GM21515 (cell line): ENCODE data around the gene LAMP2.
"Not testable (repeated sequence)": the region's sequence is repeated elsewhere in the genome, so short reads cannot be mapped to it uniquely, and the experiment has no call there.

Experiments
- ATAC-seq: cut with Tn5 transposase; IDR thresholded peaks from one replicate; pipeline ENCODE4 v1.9.1; 2021; ENCODE audit not compliant: unreplicated experiment

Gene LAMP2

DNA sequence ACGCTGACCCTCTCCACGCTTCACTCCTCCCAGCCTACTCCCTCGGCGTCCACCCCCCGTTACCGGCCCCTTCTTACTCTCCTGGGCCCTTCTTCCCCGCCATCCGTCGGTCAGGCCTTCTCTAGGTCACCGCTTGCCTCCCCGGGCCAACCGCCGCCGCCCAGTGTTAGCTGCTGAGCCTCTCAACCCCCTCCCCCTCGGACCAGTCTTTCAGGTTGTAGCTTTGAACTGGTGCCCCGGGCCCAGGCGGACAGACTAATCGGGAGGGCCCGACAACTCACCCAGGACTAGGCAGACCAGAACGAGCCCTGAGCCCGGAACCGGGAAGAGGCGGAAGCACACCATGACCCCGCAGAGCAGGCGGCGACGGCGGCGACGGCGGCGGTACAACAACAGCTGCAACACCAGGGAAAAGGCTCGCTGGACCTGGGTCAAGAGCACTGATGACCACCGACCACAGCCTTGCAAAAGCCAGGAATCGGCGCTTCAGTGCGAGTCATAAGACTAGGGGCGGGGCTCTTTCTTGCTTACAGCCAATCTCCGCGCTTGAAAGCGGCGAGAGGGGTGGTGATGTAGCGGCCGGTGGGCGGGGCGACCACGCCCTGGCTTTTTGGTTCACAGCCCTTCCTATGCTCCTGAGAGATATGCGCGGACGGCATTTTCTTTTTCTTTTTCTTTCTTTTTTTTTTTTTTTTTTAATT, at the start of gene LAMP2:
Gene LAMP2 (minus strand): TSS at position 472 of the 701 bp plus-strand sequence. CDS start 127 bp downstream, at position 345.
- ATAC-seq: peak; percentile 99

DNA sequence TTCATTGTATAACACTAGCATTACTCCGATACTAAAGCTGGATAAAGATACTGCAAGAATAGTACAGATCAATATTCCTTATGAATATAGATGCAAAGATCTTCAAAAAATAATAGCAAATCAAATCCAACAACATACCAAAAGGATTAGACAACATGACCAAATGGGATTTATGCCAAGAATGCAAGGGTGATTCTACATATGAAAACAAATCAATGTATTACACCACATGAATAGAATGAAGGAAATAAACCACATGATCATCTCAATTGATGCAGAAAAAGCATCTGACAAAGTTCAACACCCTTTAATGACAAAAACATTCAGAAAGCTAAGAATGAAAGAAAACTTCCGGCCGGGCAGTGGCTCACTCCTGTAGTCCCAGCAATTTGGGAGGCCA, 48.8 kb upstream of the LAMP2 start:
- ATAC-seq: no peak

DNA sequence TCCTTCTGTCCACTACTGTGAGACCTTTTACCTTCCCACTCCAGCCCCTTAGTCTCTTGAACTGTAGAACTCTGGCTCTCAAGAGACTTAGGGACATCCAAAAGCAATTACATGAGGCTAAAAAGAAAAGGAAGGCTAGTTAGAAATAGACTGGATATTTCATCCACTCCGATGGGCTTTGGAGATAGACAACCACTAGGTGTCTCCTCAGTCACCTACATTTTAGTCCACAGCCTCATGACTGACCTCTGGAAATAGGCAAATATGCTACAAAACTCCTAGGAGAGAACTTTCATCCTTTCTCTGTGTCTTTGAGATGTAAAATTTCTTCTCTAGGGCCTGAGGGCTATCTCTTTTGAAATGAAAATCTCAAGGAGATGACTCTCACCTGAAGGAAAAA, 45.1 kb upstream of the LAMP2 start:
- no peak for ATAC-seq

DNA sequence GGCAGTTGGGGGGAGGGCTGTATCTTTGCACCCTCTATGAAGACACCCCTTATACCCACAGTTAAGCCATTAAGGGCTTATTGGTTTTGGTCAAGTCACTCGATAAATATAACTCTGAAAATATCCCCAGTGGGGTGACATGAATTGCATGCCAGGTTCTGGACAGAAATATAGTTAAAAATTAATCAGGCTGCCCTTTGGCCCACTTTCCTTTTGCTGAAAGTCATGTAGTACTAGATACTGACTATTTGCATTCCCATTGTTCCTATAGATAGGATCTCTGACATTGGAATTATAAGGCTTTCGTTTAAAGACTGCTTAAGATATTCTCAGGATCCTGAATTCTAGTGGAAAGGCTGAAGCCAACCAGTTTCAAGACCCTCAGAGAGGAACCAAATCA, 43.5 kb upstream of the LAMP2 start:
- no peak for ATAC-seq

DNA sequence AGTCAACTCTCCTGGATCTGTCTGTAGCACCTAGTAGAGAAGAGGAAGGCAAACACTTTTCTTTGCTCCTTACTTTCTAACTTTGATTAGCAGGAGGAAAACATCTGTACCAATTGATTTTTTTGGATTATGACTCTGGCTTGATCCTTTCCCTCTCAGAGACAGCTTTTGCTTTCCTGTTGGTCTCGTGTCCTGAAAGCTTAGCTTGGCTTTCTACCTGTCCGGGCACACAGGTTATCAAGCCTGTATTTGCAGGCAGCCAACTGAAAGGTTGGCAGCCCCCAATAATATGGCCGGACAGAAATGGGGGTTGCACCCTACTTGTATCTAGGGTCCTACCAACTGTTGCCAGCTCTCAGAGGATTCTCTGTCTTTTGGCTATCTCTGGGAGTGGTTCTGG, 43.1 kb upstream of the LAMP2 start:
- ATAC-seq: no peak

DNA sequence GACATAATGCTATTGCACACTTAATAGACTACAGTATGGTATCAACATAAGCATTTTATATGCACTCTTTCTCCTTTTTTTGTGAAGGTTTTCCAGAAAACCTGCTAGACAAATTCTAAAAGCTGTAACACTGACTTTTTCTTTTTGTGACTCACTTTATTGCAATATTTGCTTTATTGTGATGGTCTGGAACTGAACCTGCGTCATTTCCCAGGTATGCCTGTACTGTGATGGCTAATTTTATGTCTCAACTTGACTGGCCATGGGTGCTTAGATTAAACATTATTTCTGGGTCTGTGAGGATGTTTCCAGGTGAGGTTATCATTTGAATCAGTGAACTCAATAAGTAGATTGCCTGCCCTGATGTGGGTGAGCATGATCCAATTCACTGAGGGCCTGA, 35.5 kb upstream of the LAMP2 start:
- ATAC-seq: no peak

DNA sequence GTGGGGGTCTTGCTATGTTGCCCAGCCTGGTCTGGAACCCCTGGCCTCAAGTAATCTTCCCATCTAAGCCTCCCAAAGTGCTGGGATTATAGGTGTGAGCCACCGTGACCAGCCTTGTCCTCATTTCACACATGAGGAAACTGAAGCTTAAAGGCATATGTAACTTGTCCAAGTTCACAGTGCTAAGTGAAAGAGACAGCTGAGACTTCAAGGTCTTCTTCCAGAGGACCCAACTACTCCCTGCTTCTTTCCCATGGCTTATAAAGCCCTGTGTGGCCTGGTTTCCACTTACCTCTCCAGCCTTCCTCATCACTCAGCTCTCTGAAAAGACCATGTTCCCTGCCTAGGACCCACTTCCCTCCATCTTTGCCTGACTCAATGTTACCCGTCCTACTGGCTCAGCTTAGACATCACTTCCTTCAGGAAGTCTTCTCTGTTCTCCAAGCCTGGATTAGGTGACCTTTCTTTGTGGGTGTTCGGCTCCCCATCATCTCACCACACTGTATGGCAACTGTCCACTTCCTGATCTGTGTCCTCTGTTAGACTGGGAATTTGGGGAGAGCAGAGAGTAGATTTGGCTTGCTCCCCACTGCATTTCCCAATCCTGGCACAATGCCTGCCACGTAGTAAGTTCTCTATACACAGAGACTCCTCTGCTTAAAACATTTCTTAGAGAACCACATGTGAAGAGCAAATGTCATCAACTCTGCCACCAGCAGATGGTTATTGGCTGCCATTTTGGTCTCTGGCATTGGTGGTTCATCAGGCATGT, 30.4 kb upstream of the LAMP2 start:
- ATAC-seq: no peak

DNA sequence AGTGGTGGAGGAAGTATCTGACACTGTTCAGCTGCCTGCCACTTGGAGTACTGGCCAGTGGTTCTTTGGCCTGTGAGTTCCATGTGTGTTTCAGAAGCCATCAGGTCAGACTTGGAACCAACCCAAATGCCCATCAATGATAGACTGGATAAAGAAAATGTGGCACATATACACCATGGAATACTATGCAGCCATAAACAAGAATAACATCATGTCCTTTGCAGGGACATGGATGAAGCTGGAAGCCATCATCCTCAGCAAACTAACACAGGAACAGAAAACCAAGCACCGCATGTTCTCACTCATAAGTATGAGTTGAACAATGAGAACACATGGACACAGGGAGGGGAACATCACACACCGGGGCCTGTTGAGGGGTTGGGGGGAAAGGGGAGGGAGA, 21.0 kb upstream of the LAMP2 start:
- ATAC-seq: not testable (repeated sequence)

DNA sequence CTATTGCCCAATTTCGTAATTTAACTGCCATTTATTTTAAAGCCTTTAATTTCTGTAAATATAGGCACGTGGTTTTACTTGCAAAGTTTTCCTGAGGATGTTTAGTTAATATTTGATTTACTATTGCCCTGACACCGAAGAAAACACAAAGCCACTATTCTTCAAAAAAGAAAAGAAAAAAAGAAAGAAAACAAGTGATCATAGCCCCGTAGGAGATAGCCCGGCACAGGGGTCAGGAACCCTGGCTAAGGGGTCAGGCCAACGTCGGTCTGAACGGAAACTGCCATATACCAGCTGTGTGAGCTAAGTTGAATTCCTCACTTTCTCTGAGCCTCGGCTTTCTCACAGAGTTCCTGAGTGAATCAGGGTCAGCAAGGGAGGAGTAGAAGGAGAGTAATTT, 17.7 kb upstream of the LAMP2 start:
- no peak for ATAC-seq

DNA sequence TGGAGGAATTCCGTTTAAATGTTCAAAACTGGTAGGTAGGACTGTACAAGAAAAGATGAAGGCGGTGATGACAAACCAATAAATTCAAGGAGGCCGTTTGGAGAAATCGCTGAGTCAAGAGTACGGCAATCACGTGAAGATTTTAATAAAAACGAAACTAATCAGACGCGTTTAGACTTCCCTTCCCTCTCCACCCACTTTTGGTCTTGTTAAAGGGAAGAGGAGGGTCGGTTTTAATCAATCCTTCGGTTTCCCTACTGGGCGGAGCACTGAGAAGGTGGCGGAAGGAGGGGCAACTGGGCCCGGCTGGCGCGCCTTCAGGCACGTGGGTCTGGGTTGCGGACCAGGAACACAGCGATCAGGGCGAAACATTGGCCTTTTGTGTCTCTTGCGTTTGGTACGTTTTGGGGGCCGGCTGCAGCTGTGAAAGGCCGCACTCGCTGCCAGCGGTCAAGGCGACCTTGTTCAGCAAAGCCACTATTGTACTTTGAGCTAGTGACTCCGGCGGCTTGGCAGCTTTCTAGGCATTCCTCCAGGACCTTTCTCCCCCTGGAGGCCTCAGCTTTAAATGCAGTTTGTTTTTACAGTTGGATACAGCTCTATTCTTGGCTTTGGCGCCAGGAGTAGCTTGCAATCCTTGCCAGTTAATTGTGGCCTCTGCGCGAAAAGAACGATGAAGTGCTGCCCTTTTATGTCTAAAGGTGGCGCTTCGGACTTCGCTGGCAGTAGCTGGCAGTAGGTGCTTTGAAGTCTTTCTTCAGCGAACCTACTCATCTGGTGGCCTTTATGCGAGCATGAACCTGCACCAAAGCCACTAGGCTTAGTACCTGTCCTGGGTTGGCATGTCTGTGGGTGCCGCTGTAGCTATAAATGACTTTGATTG, 16.8 kb upstream of the LAMP2 start:
- ATAC-seq: peak; percentile 86

DNA sequence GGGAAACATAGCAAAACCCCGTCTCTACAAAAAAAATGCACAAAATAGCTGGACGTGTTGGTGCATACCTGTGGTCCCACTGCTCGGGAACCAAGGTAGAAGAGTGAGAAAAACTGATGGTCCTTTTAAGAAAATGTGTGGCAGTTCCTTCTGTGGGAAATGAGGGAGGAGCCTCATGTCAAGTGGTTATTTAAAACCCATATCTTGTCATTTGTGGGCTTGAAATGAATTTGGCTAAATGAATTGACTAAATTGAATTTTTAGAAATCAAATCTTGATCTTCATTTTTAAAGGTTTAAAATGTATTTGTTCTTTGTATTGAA, 16.2 kb upstream of the LAMP2 start:
- ATAC-seq: peak; percentile 7

DNA sequence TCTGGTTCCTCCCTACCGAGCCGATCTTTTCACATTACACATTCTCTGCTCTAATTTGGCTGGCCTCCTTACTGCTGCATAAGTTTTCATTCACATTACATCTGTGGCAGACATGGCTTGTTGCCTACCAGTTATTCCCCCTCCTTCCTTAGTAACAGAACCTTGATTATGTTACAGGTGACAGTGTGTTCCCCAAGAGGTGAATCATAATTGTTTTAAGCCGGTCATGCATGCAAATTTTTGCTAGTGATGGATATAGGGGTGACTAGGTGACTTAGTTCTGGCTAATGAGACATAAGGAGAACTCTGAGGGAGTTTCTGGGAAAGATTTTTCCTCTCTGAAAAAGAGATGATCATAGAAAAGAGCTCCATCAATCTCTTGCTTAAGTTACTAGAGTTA, 8.4 kb upstream of the LAMP2 start:
- no peak for ATAC-seq

DNA sequence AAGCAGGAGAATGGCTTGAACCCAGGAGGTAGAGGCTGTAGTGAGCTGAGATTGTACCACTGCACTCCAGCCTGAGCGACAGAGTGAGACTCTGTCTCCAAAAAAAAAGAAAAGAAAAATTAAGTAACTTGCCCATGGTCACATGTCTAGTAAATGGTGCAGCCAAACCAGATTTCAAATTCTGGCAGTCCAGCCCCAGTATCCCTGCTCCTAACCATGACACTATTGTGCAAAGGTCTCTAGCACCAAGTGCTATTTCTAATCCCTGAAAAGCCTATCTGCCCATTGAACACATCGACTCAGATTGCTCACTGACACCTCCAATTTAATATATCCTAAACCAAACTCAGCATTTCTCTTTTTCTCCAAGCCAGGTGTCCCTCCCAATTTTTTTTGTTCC, 7.6 kb upstream of the LAMP2 start:
- ATAC-seq: no peak

DNA sequence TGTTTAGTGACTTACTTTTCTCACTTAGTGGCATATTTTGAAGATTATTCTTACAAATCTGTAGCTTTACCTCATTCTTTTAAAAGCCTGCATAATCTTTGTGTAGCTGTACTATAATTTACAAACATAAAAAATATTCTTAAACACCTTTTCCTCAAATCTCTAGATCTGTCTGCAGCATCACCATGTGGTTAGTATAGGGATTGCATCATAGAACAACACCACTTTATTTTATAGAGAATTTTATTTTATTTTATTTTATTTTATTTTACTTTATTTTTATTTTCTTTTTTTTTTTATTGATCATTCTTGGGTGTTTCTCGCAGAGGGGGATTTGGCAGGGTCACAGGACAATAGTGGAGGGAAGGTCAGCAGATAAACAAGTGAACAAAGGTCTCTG, 6.4 kb upstream of the LAMP2 start:
- not testable (repeated sequence) for ATAC-seq

DNA sequence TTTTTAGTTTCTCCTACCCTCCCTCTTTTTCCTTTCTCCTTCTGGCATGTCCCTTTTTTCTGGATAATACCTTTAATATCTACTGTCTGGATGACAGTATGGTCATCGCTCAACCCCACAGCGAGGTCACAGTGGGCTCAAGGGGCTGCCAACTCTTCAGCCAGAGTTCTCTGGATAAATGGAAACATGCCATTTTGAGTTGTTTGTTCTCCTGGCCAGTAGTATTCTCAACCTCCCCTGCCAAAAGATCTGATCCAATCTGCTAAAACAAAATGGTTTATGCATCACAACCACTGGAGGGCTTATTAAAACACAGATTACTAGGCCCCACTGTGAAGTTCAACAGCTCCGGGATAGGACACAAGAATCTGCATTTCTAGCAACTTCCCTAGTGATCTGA, 5.0 kb upstream of the LAMP2 start:
- ATAC-seq: no peak

DNA sequence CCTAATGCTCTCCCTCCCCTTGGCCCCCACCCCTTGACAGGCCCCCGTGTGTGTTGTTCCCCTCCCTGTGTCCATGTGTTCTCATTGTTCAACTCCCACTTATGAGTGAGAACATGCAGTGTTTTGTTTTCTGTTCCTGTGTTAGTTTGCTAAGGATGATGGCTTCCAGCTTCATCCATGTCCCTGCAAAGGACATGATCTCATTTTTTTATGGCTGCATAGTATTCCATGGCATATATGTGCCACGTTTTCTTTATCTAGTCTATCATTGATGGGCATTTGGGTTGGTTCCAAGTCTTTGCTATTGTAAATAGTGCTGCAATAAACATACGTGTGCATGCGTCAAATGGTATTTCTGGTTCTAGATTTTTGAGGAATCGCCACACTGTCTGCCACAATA, 561 bp upstream of the LAMP2 start:
- ATAC-seq: peak; percentile 4

DNA sequence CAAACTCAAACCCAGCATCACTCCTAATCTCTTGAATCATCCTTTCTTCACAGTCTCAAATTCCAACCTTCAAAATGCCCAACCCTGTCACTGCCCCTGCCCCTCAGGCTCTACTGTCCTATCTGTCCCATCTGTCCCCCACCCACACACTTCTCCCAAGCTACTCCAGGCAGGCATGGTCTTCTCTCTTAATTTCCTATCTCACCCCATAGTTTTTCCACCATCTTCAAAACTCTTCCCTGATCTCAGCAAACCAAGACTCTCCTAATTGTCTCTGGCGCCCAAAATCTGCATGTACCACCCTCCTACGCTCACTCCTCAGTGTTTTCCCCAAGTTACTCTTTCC, 644 bp downstream of the LAMP2 start:
- ATAC-seq: no peak

DNA sequence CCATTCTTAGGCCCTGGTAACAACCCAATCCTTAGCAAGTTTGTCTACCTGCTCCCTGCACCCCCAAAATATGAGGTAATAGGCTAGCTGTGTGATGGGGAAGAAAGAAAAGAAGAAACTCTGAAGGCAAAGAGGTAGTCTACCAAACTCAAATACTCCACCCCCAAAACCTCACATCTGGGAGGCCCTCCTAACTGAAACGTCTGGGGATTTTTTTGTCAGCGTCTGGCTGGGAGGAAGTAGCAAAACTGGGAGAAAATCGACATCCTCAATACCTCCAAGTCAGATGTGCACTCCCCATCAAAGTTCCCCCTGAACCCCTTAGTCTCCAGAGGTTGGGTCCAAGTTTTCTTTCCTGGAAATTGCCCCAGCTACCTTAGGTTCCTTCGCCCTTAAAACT, 1.0 kb downstream of the LAMP2 start:
- ATAC-seq: no peak

DNA sequence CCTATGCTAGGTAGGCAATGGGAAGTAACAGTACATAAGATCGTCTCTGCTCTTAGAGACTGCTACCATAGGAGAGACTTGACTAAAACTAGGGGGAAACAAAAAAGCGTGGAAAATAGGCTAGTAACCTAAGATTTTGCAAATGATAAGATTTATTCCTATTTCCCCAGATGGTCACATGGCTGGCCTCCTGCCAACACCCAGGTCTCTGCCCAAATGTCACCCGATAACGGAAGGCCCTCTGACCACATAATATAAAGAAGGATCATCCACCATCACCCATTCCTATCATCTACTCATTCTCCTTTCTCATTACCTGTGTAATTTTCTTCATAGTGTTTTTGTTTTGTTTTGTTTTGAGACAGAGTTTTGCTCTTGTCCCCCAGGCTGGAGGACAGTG, 4.7 kb downstream of the LAMP2 start:
- ATAC-seq: no peak

DNA sequence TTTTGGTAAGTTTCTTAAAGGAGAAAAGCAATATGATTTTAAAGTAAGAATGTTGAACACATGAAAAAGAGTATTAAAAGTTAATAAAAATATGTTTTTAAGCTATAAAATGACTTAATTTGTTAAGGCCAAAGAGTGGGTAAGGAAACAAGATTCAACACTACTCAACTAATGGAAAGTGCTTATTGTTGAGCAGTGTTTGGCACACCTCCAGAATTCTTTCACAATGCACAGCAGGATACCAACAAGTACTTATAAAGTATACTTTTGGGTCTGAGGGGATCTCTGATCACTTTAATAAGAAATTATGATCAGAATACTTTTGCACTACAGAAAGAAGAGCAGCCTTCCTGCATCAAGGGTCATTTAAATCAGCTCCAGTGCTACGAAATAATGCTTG, 5.9 kb downstream of the LAMP2 start:
- ATAC-seq: no peak

DNA sequence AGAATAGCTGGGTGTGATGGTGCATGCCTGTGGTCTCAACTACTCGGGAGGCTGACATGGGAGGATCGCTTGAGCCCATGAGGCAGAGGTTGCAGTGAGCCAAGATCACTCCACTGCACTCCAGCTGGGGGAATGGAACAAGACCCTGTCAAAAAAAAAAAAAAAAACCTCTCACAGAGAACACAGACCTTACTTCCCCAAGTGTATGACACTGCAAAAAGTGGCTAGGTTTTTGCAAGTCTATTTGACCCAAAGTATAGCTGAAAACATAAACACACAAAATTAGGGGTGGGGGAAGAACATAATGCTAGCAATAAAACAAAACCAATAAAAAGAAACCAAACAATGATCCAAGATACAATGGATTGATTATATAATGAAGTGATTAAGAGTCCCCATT, 6.7 kb downstream of the LAMP2 start:
- ATAC-seq: no peak

DNA sequence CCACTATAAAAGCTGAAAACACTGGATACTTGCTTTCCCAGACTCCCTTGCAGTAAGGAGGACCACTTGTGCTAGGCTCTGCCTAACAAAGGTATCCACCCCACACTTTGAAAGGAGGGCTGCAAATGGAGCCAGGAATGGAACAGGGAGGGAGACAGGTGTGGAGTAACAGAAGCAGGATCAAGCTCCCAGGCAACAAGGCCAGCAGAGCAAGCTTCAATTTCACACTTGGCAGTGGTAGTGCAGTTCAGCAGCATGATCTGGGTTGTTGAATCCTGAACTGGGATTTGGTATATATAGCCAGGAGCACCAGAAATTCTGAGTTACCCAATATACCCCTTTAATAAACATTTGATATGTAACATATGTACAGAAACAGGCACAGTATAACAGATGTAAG, 9.8 kb downstream of the LAMP2 start:
- no peak for ATAC-seq
